Transverse colon (tissue), 4 donors: Measurements from ENCODE around the gene CUL2. TPM values are rescaled to one million over a fixed set of nuclear protein-coding genes. Genes with fewer than 3 reads are reported as not detected.

ENCODE experiments used
- DNase-seq: peaks from one replicate; pipeline ENCODE4 v3.0.0-alpha.2; 2019
- H3K27ac ChIP-seq, 4 donors: fragments of 200-600 bp; sonication (generic); 2 replicates each; pipeline ENCODE4 v1.5.1; 2016 to 2018; ENCODE audit warnings: inconsistent platforms in 4 of 4
- H3K27me3 ChIP-seq: fragments of 200-600 bp; sonication (generic); 2 replicates; pipeline ENCODE4 v1.5.1; 2017; ENCODE audit warnings: inconsistent platforms
- H3K36me3 ChIP-seq, 4 donors: fragments of 200-600 bp; sonication (generic); 2 replicates each; pipeline ENCODE4 v1.5.1; 2017 to 2019; ENCODE audit warnings: inconsistent platforms in 4 of 4
- H3K4me1 ChIP-seq, 4 donors: fragments of 200-600 bp; sonication (generic); 2 replicates each; pipeline ENCODE4 v1.5.1; 2017 to 2020; ENCODE audit warnings: inconsistent platforms in 4 of 4
- H3K4me3 ChIP-seq, 4 donors: fragments of 200-600 bp; sonication (generic); 1 replicate in 1 of 4; 2 replicates in 3 of 4; pipeline versions ENCODE4 v1.5.1 to v1.6.1; 2017 to 2019; ENCODE audit warnings: inconsistent platforms in 4 of 4
- H3K9me3 ChIP-seq, 2 donors: fragments of 200-600 bp; sonication (generic); 2 replicates each; pipeline ENCODE4 v1.5.1; 2017 to 2019; ENCODE audit warnings: inconsistent platforms in 2 of 2
- EP300 ChIP-seq: sonication (generic); formaldehyde crosslinking; IDR thresholded peaks from one replicate; pipeline ENCODE4 v1.6.1; 2017; ENCODE audit warnings: antibody characterized with exemption, low read depth
- POLR2A ChIP-seq: fragments of 450-650 bp; IDR thresholded peaks from one replicate; pipeline ENCODE4 v1.6.1; 2016; ENCODE audit warnings: antibody characterized with exemption, mild to moderate bottlenecking, moderate library complexity
- POLR2AphosphoS5 ChIP-seq, 3 donors: sonication (generic); formaldehyde crosslinking; IDR thresholded peaks; one replicate each; pipeline ENCODE4 v1.6.1; 2016; ENCODE audit warnings: antibody characterized with exemption in 3 of 3
- WGBS, 2 donors: methylation state at CpG; one replicate each; pipeline ENCODE4 v1.1.5; 2018; ENCODE audit warnings: low coverage in 1 of 2; 5-methylcytosine and 5-hydroxymethylcytosine counted together
- in situ Hi-C, 4 donors: fragments of 200-750 bp; cut with MboI; loops; one replicate each; pipeline versions ENCODE4 v1.15.0 to v1.15.1; 2017; ENCODE audit warnings: low sequenced_read_pairs in 3 of 4, low pct_ligation_motif_present in 1 of 4, low pct_unique_long_range_greater_than_20kb in 1 of 4
- intact Hi-C: fragments of 100-400 bp; cut with DNase I; formaldehyde crosslinking; loops from one replicate; pipeline ENCODE4 v1.15.1; 2023; ENCODE audit warnings: low total_unique reads
- total RNA-seq, 4 donors: library from RNA; depleted of rRNA; stranded (reverse); fragments of >200 nt; gene quantifications; one replicate each; pipeline ENCODE4 v1.1.0, GENCODE V29; 2016
- TF ChIP-seq, protein P1 (sequence below), 5 experiments: fragments of 200-600 bp in 3 of 5; fragments of 450-650 bp in 2 of 5; sonication (generic) in 3 of 5; IDR thresholded peaks; 1 replicate in 2 of 5; 2 replicates in 3 of 5; pipeline ENCODE4 v1.5.1; 2016 to 2017; ENCODE audit warnings: antibody characterized with exemption in 5 of 5, inconsistent platforms in 3 of 5, mild to moderate bottlenecking in 2 of 5, moderate library complexity in 1 of 5

The CUL2 gene
- total RNA-seq, 4 donors from 2014 or later: 6.0 to 15.4 (median 11.5) TPM

GRCh38 chr10:35058134-35058533 lies 32.0 kb downstream of the CUL2 start:
- DNase-seq: no peak
- TF ChIP-seq POLR2AphosphoS5 (IDR thresholded peaks at IDR 0.05): no peak
- TF ChIP-seq POLR2A: no peak
- TF ChIP-seq EP300: no peak
- TF ChIP-seq, protein P1, sequence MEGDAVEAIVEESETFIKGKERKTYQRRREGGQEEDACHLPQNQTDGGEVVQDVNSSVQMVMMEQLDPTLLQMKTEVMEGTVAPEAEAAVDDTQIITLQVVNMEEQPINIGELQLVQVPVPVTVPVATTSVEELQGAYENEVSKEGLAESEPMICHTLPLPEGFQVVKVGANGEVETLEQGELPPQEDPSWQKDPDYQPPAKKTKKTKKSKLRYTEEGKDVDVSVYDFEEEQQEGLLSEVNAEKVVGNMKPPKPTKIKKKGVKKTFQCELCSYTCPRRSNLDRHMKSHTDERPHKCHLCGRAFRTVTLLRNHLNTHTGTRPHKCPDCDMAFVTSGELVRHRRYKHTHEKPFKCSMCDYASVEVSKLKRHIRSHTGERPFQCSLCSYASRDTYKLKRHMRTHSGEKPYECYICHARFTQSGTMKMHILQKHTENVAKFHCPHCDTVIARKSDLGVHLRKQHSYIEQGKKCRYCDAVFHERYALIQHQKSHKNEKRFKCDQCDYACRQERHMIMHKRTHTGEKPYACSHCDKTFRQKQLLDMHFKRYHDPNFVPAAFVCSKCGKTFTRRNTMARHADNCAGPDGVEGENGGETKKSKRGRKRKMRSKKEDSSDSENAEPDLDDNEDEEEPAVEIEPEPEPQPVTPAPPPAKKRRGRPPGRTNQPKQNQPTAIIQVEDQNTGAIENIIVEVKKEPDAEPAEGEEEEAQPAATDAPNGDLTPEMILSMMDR (IDR thresholded peaks at IDR 0.05): no peak
- Histone ChIP-seq H3K9me3 (no peaks in the 10 kb centered on the region), H3K4me3 (no peak overlapping the region), H3K36me3 (peaks cover 0 to 31% (median 11%) of the 10 kb centered on the region in 4 donors), H3K27ac (no peak overlapping the region), H3K27me3 (no peaks in the 10 kb centered on the region), H3K4me1 (peaks cover 0 to 15% (median 4%) of the 10 kb centered on the region in 4 donors)
- in situ Hi-C loops: no loop called here
- intact Hi-C loops: no loop called here
- 55 to 73% methylated on average over 6 of the region's 6 CpGs for WGBS, 2 donors

DNA sequence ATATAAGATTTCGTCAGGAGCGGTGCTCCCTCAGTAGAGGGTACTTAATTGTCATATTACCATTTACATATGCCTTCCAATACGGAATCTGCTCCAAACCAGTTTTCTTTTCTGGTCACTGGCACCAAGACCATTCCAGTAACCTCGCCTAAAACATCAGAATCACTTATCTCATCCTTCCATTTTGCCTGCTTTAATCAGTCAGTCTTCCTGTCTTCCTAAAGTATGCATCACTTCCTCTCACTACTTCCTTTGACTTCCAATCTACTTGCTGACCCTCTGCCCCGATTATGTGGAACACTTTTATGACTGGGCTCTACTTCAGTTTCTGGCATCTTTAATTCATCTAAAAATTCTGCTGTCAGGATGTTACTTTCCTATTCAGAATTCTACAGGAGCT lies 33.5 kb downstream of the CUL2 start:
- Histone ChIP-seq H3K36me3 (peaks cover 0 to 31% (median 12%) of the 10 kb centered on the region in 4 donors), H3K4me1 (peaks cover 0 to 15% (median 4%) of the 10 kb centered on the region in 4 donors), H3K9me3 (no peaks in the 10 kb centered on the region), H3K27ac (no peak overlapping the region), H3K4me3 (no peak overlapping the region), H3K27me3 (no peaks in the 10 kb centered on the region)
- DNase-seq: no peak
- TF ChIP-seq POLR2AphosphoS5 (IDR thresholded peaks at IDR 0.05): no peak
- no peak for TF ChIP-seq POLR2A
- TF ChIP-seq, protein P1 (IDR thresholded peaks at IDR 0.05): no peak
- TF ChIP-seq EP300: no peak
- in situ Hi-C loops (no loop called here), intact Hi-C loops (no loop called here)
- WGBS, 2 donors: 76 to 87% methylated on average over 5 of the region's 5 CpGs

GRCh38 chr10:35056133-35056532 lies 34.0 kb downstream of the CUL2 start:
- Histone ChIP-seq H3K4me3 (no peak overlapping the region), H3K4me1 (peaks cover 0 to 15% (median 4%) of the 10 kb centered on the region in 4 donors), H3K9me3 (no peaks in the 10 kb centered on the region), H3K27ac (no peak overlapping the region), H3K27me3 (no peaks in the 10 kb centered on the region), H3K36me3 (peaks cover 0 to 31% (median 11%) of the 10 kb centered on the region in 4 donors)
- WGBS, 2 donors: 50 to 67% methylated on average over 1 of the region's 1 CpG
- no peak for DNase-seq
- in situ Hi-C loops: no loop called here
- intact Hi-C loops: no loop called here
- no peak for TF ChIP-seq POLR2A
- TF ChIP-seq, protein P1 (IDR thresholded peaks at IDR 0.05): no peak
- TF ChIP-seq EP300: no peak
- TF ChIP-seq POLR2AphosphoS5 (IDR thresholded peaks at IDR 0.05): no peak

- H3K4me1 ChIP-seq: peaks cover 0 to 3% (median 0%) of the 10 kb centered on the region in 4 donors
- intact Hi-C loops: no loop called here
- TF ChIP-seq EP300 (no peak), POLR2A (no peak), POLR2AphosphoS5 (IDR thresholded peaks at IDR 0.05) (no peak)
- TF ChIP-seq, protein P1 (IDR thresholded peaks at IDR 0.05): no peak
- H3K27me3 ChIP-seq: no peaks in the 10 kb centered on the region
- peaks cover 0 to 22% (median 9%) of the 10 kb centered on the region in 4 donors for H3K36me3 ChIP-seq
- H3K9me3 ChIP-seq: no peaks in the 10 kb centered on the region
- in situ Hi-C loops: no loop called here
- H3K27ac ChIP-seq: no peak overlapping the region
- DNase-seq: no peak
- H3K4me3 ChIP-seq: no peak overlapping the region
Observed at GRCh38 chr10:35050568-35050967, 39.6 kb downstream of the CUL2 start.
